NB4 (cell line): Measurements from ENCODE around the gene GOLGB1.

Experiments
- CTCF ChIP-seq: IDR thresholded peaks from one replicate; pipeline ENCODE4 v1.5.1; 2012; ENCODE audit warnings: low read depth, low read length
- POLR2A ChIP-seq: IDR thresholded peaks from 2 replicates; pipeline ENCODE4 v1.6.1; 2011; ENCODE audit warnings: mild to moderate bottlenecking; ENCODE audit not compliant: insufficient read length; ENCODE audit errors: extremely low read depth

- TF ChIP-seq CTCF (no peak), POLR2A (no peak)
Observed at GRCh38 chr3:121696186-121696585, 53.4 kb downstream of the GOLGB1 start.
